Activated CD4-positive, alpha-beta T cell treated with anti-CD3 and anti-CD28 coated beads, Interleukin-2, amount 10 ng/mL, durations not matched to agents 7 days and 5 days (primary cell): ENCODE data around the gene TMEM167A. TPM values are rescaled to one million over a fixed set of nuclear protein-coding genes. Genes with fewer than 3 reads are reported as not detected.
"Not testable (repeated sequence)": the region's sequence is repeated elsewhere in the genome, so short reads cannot be mapped to it uniquely, and the experiment has no call there.

Experiments
- CTCF ChIA-PET: fragments of 350-600 bp; sonication (Branson Sonifier 250); formaldehyde crosslinking; loops from one replicate; lab custom pipeline; 2021; ENCODE audit warnings: antibody characterized with exemption; lab: Charles Lee
- POLR2A ChIA-PET: fragments of 350-600 bp; sonication (Branson Sonifier 250); formaldehyde crosslinking; loops from one replicate; lab custom pipeline; 2021; ENCODE audit warnings: antibody characterized with exemption; lab: Charles Lee
- DNase-seq: peaks from one replicate; pipeline ENCODE4 v3.0.0-alpha.2; 2020
- H3K27ac Mint-ChIP-seq: one replicate; pipeline ENCODE4 v1.8.0; 2021; ENCODE audit warnings: mild to moderate bottlenecking, moderate library complexity, mixed read lengths
- H3K27me3 Mint-ChIP-seq: one replicate; pipeline ENCODE4 v1.8.0; 2021; ENCODE audit warnings: mixed read lengths
- H3K36me3 Mint-ChIP-seq: one replicate; pipeline ENCODE4 v1.8.0; 2021; ENCODE audit warnings: low read depth, mixed read lengths
- H3K4me1 Mint-ChIP-seq: one replicate; pipeline ENCODE4 v1.8.0; 2021; ENCODE audit warnings: mixed read lengths
- H3K4me3 Mint-ChIP-seq: one replicate; pipeline ENCODE4 v1.8.0; 2021; ENCODE audit warnings: mild to moderate bottlenecking, moderate library complexity, mixed read lengths
- H3K9me3 Mint-ChIP-seq: one replicate; pipeline ENCODE4 v1.8.0; 2021; ENCODE audit warnings: mixed read lengths
- total RNA-seq, 2 experiments: library from RNA; stranded (reverse); gene quantifications; one replicate each; pipeline ENCODE4 v1.2.3, GENCODE V29; 2021

TMEM167A gene
- total RNA-seq, 2 experiments from 2014 or later, result 61.0 to 69.1 TPM

GRCh38 chr5:83077662-83078261, 568 bp upstream of the TMEM167A start:
- no peaks in the 10 kb centered on the region for H3K27me3 Mint-ChIP-seq
- peaks cover 44% of the 10 kb centered on the region for H3K4me1 Mint-ChIP-seq
- DNase-seq, result peak; percentile 23
- H3K9me3 Mint-ChIP-seq, result no peaks in the 10 kb centered on the region
- H3K36me3 Mint-ChIP-seq, result peaks cover 26% of the 10 kb centered on the region
- ChIA-PET CTCF (no interaction called here), POLR2A (interaction anchor here (0.5 to 0.7 kb wide), 7 partner anchors 8 to 1792 kb away, joined by 3 to 6 read pairs (median 4); no protein-coding TSS in a partner anchor)
- peak overlapping the region; percentile 99 for H3K27ac Mint-ChIP-seq
- H3K4me3 Mint-ChIP-seq, result peak overlapping the region; percentile 98

DNA sequence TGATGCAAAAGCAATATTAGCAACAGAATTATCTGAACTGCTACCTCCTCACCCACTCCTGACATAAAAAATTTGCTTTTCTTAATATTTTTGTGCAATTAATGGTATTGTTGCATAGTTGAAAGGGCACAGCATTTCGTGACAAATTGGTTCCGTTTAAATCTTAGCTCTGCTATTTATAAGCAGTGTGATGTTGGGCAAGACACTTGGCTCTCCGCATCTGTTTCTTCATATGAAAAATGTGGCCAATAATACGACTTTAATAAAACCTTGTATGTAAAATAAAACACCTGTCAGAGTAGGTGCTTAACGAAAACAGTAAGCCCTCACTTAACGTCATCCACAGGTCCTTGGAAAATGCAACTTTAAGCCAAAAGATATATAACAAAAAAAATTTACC, 4.2 kb downstream of the TMEM167A start:
- no peak overlapping the region for H3K27ac Mint-ChIP-seq
- H3K4me3 Mint-ChIP-seq, result no peak overlapping the region

DNA sequence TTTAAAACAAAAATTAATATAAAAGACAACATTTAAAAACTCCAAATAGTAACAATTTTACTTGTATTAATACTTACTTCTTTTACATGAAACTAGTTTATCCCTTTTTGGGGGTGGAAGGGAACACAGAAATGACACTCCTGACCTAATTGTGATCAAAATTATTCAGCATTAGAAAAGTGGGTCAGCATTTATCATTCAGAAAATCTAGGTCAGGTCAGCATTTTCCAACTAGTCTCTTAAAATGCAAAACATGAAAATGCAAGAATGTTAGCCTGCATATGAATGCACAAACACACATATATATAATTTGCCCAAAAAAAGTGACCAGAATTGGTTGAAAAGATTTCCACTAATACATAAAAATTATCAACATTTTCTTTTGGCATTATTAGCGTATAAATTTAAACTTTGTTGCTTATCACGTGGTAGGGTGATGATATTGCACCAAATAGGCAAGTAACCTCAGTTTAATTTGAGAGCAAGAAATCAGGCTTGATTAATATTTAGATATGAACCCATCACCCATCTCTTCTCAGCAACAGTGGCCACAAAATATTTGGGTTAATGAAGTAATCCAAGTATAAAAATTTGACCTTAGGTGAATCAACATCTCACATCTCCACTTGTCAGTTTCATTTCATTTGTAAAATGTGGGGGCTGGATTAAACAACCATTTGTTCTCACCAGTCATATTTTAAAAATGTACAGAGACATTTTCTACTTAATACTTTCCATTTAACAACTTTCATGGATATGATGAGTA, 5.7 kb downstream of the TMEM167A start:
- no peaks in the 10 kb centered on the region for H3K27me3 Mint-ChIP-seq
- peaks cover 48% of the 10 kb centered on the region for H3K4me1 Mint-ChIP-seq
- H3K9me3 Mint-ChIP-seq, result no peaks in the 10 kb centered on the region
- POLR2A ChIA-PET, result no interaction called here
- no peak overlapping the region for H3K4me3 Mint-ChIP-seq
- CTCF ChIA-PET, result interaction anchor here (0.9 to 1.2 kb wide), 2 partner anchors 14 to 23 kb away, joined by 3 to 4 read pairs; no protein-coding TSS in a partner anchor
- H3K27ac Mint-ChIP-seq, result no peak overlapping the region
- no peak for DNase-seq
- peaks cover 38% of the 10 kb centered on the region for H3K36me3 Mint-ChIP-seq

More for the DNA sequence above, 4.2 kb downstream of the TMEM167A start:
- Mint-ChIP-seq H3K36me3 (peaks cover 35% of the 10 kb centered on the region), H3K4me1 (peaks cover 47% of the 10 kb centered on the region), H3K9me3 (no peaks in the 10 kb centered on the region), H3K27me3 (no peaks in the 10 kb centered on the region)
- POLR2A ChIA-PET, result no interaction called here
- DNase-seq, result no peak
- CTCF ChIA-PET, result no interaction called here

- Mint-ChIP-seq H3K36me3 (peaks cover 32% of the 10 kb centered on the region), H3K9me3 (no peaks in the 10 kb centered on the region), H3K27ac (no peak overlapping the region), H3K27me3 (no peaks in the 10 kb centered on the region), H3K4me3 (no peak overlapping the region), H3K4me1 (peaks cover 35% of the 10 kb centered on the region)
- no peak for DNase-seq
- CTCF ChIA-PET, result no interaction called here
- POLR2A ChIA-PET, result no interaction called here
These were observed 7.9 kb downstream of the TMEM167A start for GRCh38 chr5:83069096-83069799.

DNA sequence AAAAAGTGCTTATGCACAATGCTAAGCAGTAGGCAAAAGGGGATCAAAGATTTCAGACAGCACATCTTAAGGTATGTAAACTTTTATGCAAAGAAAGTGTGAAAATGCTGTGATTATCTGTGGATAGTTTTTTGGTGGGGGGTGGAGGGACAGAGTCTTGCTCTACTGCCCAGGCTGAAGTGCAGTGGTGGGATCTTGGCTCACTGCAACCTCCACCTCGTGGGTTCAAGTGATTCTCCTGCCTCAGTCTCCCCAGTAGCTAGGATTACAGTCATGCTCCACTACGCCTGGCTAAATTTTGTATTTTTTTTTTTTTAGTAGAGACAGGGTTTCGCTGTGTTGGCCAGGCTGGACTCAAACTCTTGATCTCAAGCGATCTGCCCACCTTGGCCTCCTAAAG, 9.8 kb downstream of the TMEM167A start:
- H3K27me3 Mint-ChIP-seq, POLR2A ChIA-PET, H3K4me3 Mint-ChIP-seq, DNase-seq, H3K9me3 Mint-ChIP-seq, CTCF ChIA-PET, H3K27ac Mint-ChIP-seq: not testable (repeated sequence)
- Mint-ChIP-seq H3K36me3 (peaks cover 30% of the 10 kb centered on the region), H3K4me1 (peaks cover 18% of the 10 kb centered on the region)

- Mint-ChIP-seq H3K4me1 (peaks cover 12% of the 10 kb centered on the region), H3K36me3 (peaks cover 29% of the 10 kb centered on the region), H3K27ac (no peak overlapping the region), H3K27me3 (no peaks in the 10 kb centered on the region), H3K9me3 (no peaks in the 10 kb centered on the region), H3K4me3 (no peak overlapping the region)
- ChIA-PET CTCF (no interaction called here), POLR2A (no interaction called here)
- DNase-seq, result no peak
These were observed 10.6 kb downstream of the TMEM167A start for GRCh38 chr5:83066548-83067110.

- H3K4me1 Mint-ChIP-seq, result peaks cover 11% of the 10 kb centered on the region
- H3K36me3 Mint-ChIP-seq, result peaks cover 49% of the 10 kb centered on the region
- DNase-seq, result no peak
- H3K4me3 Mint-ChIP-seq, result no peak overlapping the region
- POLR2A ChIA-PET, result no interaction called here
- H3K27ac Mint-ChIP-seq, result peak overlapping the region; percentile 25
- H3K27me3 Mint-ChIP-seq, result no peaks in the 10 kb centered on the region
- no peaks in the 10 kb centered on the region for H3K9me3 Mint-ChIP-seq
- CTCF ChIA-PET, result no interaction called here
These were observed 17.9 kb downstream of the TMEM167A start for GRCh38 chr5:83059341-83059740.

- no peaks in the 10 kb centered on the region for H3K27me3 Mint-ChIP-seq
- no peak for DNase-seq
- no peak overlapping the region for H3K27ac Mint-ChIP-seq
- ChIA-PET CTCF (interaction anchor here (0.6 kb wide), 1 partner anchor 389 kb away, joined by 3 read pairs; no protein-coding TSS in a partner anchor), POLR2A (no interaction called here)
- no peak overlapping the region for H3K4me3 Mint-ChIP-seq
- no peaks in the 10 kb centered on the region for H3K9me3 Mint-ChIP-seq
- H3K4me1 Mint-ChIP-seq, result peaks cover 10% of the 10 kb centered on the region
- peaks cover 54% of the 10 kb centered on the region for H3K36me3 Mint-ChIP-seq
These were observed 18.5 kb downstream of the TMEM167A start for GRCh38 chr5:83058726-83059125.

GRCh38 chr5:83055166-83055565, 22.0 kb downstream of the TMEM167A start:
- POLR2A ChIA-PET, result no interaction called here

GRCh38 chr5:83050723-83051340, 26.4 kb downstream of the TMEM167A start:
- H3K4me3 Mint-ChIP-seq, result no peak overlapping the region
- peaks cover 26% of the 10 kb centered on the region for H3K36me3 Mint-ChIP-seq
- ChIA-PET POLR2A (no interaction called here), CTCF (interaction anchor here (0.6 to 0.9 kb wide), 2 partner anchors 98 to 116 kb away, joined by 3 to 4 read pairs; no protein-coding TSS in a partner anchor)
- H3K27me3 Mint-ChIP-seq, result no peaks in the 10 kb centered on the region
- DNase-seq, result no peak
- H3K27ac Mint-ChIP-seq, result no peak overlapping the region
- peaks cover 4% of the 10 kb centered on the region for H3K4me1 Mint-ChIP-seq
- H3K9me3 Mint-ChIP-seq, result no peaks in the 10 kb centered on the region

More at GRCh38 chr5:83055166-83055565, 22.0 kb downstream of the TMEM167A start:
- Mint-ChIP-seq H3K36me3 (peaks cover 38% of the 10 kb centered on the region), H3K4me1 (peaks cover 11% of the 10 kb centered on the region), H3K27me3 (no peaks in the 10 kb centered on the region), H3K9me3 (no peaks in the 10 kb centered on the region), H3K27ac (peak overlapping the region; percentile 36), H3K4me3 (no peak overlapping the region)
- CTCF ChIA-PET, result no interaction called here
- no peak for DNase-seq

- H3K36me3 Mint-ChIP-seq, result peaks cover 14% of the 10 kb centered on the region
- CTCF ChIA-PET, result interaction anchor here (1.4 kb wide), 1 partner anchor 14 kb away, joined by 3 read pairs; no protein-coding TSS in a partner anchor
These were observed 27.8 kb downstream of the TMEM167A start for GRCh38 chr5:83049370-83049885.

GRCh38 chr5:83048811-83049210, 28.4 kb downstream of the TMEM167A start:
- ChIA-PET POLR2A (no interaction called here), CTCF (interaction anchor here (1.4 kb wide), 1 partner anchor 13 kb away, joined by 3 read pairs; no protein-coding TSS in a partner anchor)

More at GRCh38 chr5:83049370-83049885, 27.8 kb downstream of the TMEM167A start:
- H3K27ac Mint-ChIP-seq, result no peak overlapping the region
- no peak for DNase-seq
- POLR2A ChIA-PET, result interaction anchor here (0.6 kb wide), 1 partner anchor 28 kb away, joined by 5 read pairs; the partner anchor contains the start of genes TMEM167A and XRCC4
- H3K9me3 Mint-ChIP-seq, result no peaks in the 10 kb centered on the region
- no peak overlapping the region for H3K4me3 Mint-ChIP-seq
- H3K4me1 Mint-ChIP-seq, result peaks cover 1% of the 10 kb centered on the region
- H3K27me3 Mint-ChIP-seq, result no peaks in the 10 kb centered on the region

More at GRCh38 chr5:83048811-83049210, 28.4 kb downstream of the TMEM167A start:
- DNase-seq, result no peak
- H3K27me3 Mint-ChIP-seq, result no peaks in the 10 kb centered on the region
- H3K9me3 Mint-ChIP-seq, result no peaks in the 10 kb centered on the region
- H3K4me3 Mint-ChIP-seq, result no peak overlapping the region
- peaks cover 1% of the 10 kb centered on the region for H3K4me1 Mint-ChIP-seq
- H3K27ac Mint-ChIP-seq, result no peak overlapping the region
- peaks cover 9% of the 10 kb centered on the region for H3K36me3 Mint-ChIP-seq
